HCT116 (cell line): ENCODE data around the gene S1PR1. TPM values are rescaled to one million over a fixed set of nuclear protein-coding genes. Genes with fewer than 3 reads are reported as not detected.

Experiments
- ATAC-seq: fragments of 200-7000 bp; cut with Tn5 transposase; 2 replicates; pipeline ENCODE4 v1.9.1; 2020; ENCODE audit warnings: mild to moderate bottlenecking, moderate library complexity
- BruUV-seq: library from RNA; stranded (reverse); fragments of 400-500 nt; replicated peaks from 2 replicates; lab custom pipeline; 2021; lab: Mats Ljungman, UMichigan
- CTCF ChIA-PET: fragments of 300-600 bp; sonication (Branson Sonifier 250); formaldehyde crosslinking; loops from one replicate; lab custom pipeline; 2021; ENCODE audit warnings: antibody characterized with exemption; lab: Charles Lee
- POLR2A ChIA-PET: fragments of 300-600, 350-600 bp; sonication (Branson Sonifier 250); formaldehyde crosslinking; loops from one replicate; lab custom pipeline; 2021; ENCODE audit warnings: antibody characterized with exemption; lab: Charles Lee
- RAD21 ChIA-PET, 2 experiments: fragments of 300-600 bp; sonication (Branson Sonifier 250); formaldehyde crosslinking; loops; one replicate each; lab custom pipeline; 2023; ENCODE audit warnings: low total read pairs in 2 of 2; ENCODE audit not compliant: uncharacterized antibody in 2 of 2, unreplicated experiment in 2 of 2, low non-redundant PET in 1 of 2; lab: Charles Lee
- DNase-seq: peaks from one replicate; pipeline ENCODE4 v3.0.0-alpha.2; 2010; ENCODE audit warnings: low read depth, low spot score
- H2AFZ ChIP-seq: fragments of 200-600 bp; shearing (Covaris generic), sonication (generic); 2 replicates; pipeline ENCODE4 v1.6.1; 2017; ENCODE audit warnings: low read depth, mixed run types, mixed read lengths, antibody characterized with exemption, low read length; ENCODE audit not compliant: poor library complexity, severe bottlenecking
- H3K27ac ChIP-seq: 2 replicates; pipeline ENCODE4 v1.5.1; 2012; ENCODE audit warnings: low read depth, low read length
- H3K27me3 ChIP-seq: fragments of 200-600 bp; sonication (generic); 2 replicates; pipeline ENCODE4 v1.6.1; 2016; ENCODE audit warnings: mixed run types, low read length, mixed read lengths; ENCODE audit not compliant: insufficient read depth
- H3K36me3 ChIP-seq, 2 experiments: fragments of 200-500 bp in 1 of 2; fragments of 200-600 bp in 1 of 2; sonication (Bioruptor generic) in 1 of 2; sonication (generic) in 1 of 2; 2 replicates each; pipeline versions ENCODE4 v1.5.1 to v1.6.1; 2014 to 2016; ENCODE audit warnings: low read length in 2 of 2, inconsistent platforms in 1 of 2, mixed read lengths in 1 of 2, mixed run types in 1 of 2; ENCODE audit not compliant: insufficient read depth in 2 of 2, control insufficient read depth in 1 of 2
- H3K4me1 ChIP-seq, 2 experiments: fragments of 200-600 bp in 1 of 2; sonication (generic) in 1 of 2; 2 replicates each; pipeline versions ENCODE4 v1.5.1 to v1.6.1; 2012 to 2017; ENCODE audit warnings: low read length in 2 of 2, inconsistent platforms in 1 of 2, mild to moderate bottlenecking in 1 of 2, mixed read lengths in 1 of 2, mixed run types in 1 of 2, moderate library complexity in 1 of 2; ENCODE audit not compliant: insufficient read depth in 2 of 2, control insufficient read depth in 1 of 2
- H3K4me2 ChIP-seq: fragments of 200-600 bp; sonication (generic); 2 replicates; pipeline ENCODE4 v1.6.1; 2017; ENCODE audit warnings: mixed run types, low read length, mixed read lengths
- H3K4me3 ChIP-seq, 2 experiments: fragments of 200-600 bp in 1 of 2; sonication (generic) in 1 of 2; replicated peaks in 1 of 2; 2 replicates each; pipeline ENCODE4 v1.5.1; 2011 to 2016; ENCODE audit warnings: low read length in 2 of 2, control low read depth in 1 of 2, low read depth in 1 of 2, mild to moderate bottlenecking in 1 of 2, mixed read lengths in 1 of 2, mixed run types in 1 of 2
- H3K79me2 ChIP-seq: fragments of 200-600 bp; sonication (generic); 2 replicates; pipeline ENCODE4 v1.6.1; 2017; ENCODE audit warnings: mild to moderate bottlenecking, mixed run types, low read length, moderate library complexity, mixed read lengths; ENCODE audit not compliant: insufficient read depth
- H3K9ac ChIP-seq: fragments of 200-600 bp; sonication (generic); 2 replicates; pipeline ENCODE4 v1.6.1; 2016; ENCODE audit warnings: low read length, mixed read lengths
- H3K9me2 ChIP-seq: fragments of 200-600 bp; sonication (generic), shearing (Covaris generic); 2 replicates; pipeline ENCODE4 v1.6.1; 2017; ENCODE audit warnings: mixed run types, mild to moderate bottlenecking, moderate library complexity; ENCODE audit not compliant: insufficient read depth
- H3K9me3 ChIP-seq, 2 experiments: fragments of 200-500 bp in 1 of 2; fragments of 200-600 bp in 1 of 2; sonication (Bioruptor generic) in 1 of 2; sonication (generic) in 1 of 2; 2 replicates each; pipeline ENCODE4 v1.6.1; 2014 to 2017; ENCODE audit warnings: low read length in 2 of 2, mixed read lengths in 2 of 2, inconsistent platforms in 1 of 2, low read depth in 1 of 2, mild to moderate bottlenecking in 1 of 2, mixed run types in 1 of 2, moderate library complexity in 1 of 2; ENCODE audit not compliant: control insufficient read depth in 1 of 2, insufficient read depth in 1 of 2
- H4K20me1 ChIP-seq: fragments of 200-600 bp; sonication (generic), shearing (Covaris generic); 2 replicates; pipeline ENCODE4 v1.6.1; 2017; ENCODE audit warnings: mixed run types, mild to moderate bottlenecking, moderate library complexity; ENCODE audit not compliant: insufficient read depth
- CBX3 ChIP-seq: IDR thresholded peaks from 2 replicates; pipeline ENCODE4 v1.6.1; 2012; ENCODE audit warnings: low read depth
- EGR1 ChIP-seq: IDR thresholded peaks from 2 replicates; pipeline ENCODE4 v1.6.1; 2012; ENCODE audit warnings: low read depth
- ELF1 ChIP-seq: IDR thresholded peaks from 2 replicates; pipeline ENCODE4 v1.6.1; 2012; ENCODE audit warnings: low read depth, borderline replicate concordance
- EZH2 ChIP-seq: fragments of 200-600 bp; sonication (generic); IDR thresholded peaks from 2 replicates; pipeline ENCODE4 v1.6.1; 2017; ENCODE audit warnings: antibody characterized with exemption, mixed run types
- EZH2phosphoT487 ChIP-seq: fragments of 200-600 bp; IDR thresholded peaks from 2 replicates; pipeline ENCODE4 v1.6.1; 2018; ENCODE audit warnings: antibody characterized with exemption, borderline replicate concordance
- JUND ChIP-seq: IDR thresholded peaks from 2 replicates; pipeline ENCODE4 v1.6.1; 2012
- SRF ChIP-seq: IDR thresholded peaks from 2 replicates; pipeline ENCODE4 v1.6.1; 2012; ENCODE audit warnings: low read depth
- TCF7L2 ChIP-seq: IDR thresholded peaks from 2 replicates; pipeline ENCODE4 v1.7.0; 2011; ENCODE audit warnings: borderline replicate concordance, inconsistent platforms; ENCODE audit not compliant: insufficient read depth, insufficient read length; ENCODE audit errors: extremely low read depth
- ZFX ChIP-seq: fragments of 450-650 bp; IDR thresholded peaks from 2 replicates; pipeline ENCODE4 v1.6.1; 2017
- intact Hi-C: fragments of 100-400 bp; cut with micrococcal nuclease; formaldehyde crosslinking; loops from 2 replicates; pipeline ENCODE4 v1.10.0; 2022
- total RNA-seq: library from RNA; stranded (reverse); gene quantifications from one replicate; pipeline ENCODE4 v1.2.1, GENCODE V29; 2021; ENCODE audit not compliant: unreplicated experiment
- TF ChIP-seq, protein P1 (sequence below): IDR thresholded peaks from 2 replicates; pipeline ENCODE4 v1.6.1; 2012; ENCODE audit warnings: low read depth
- TF ChIP-seq, protein P2 (sequence below): IDR thresholded peaks from 2 replicates; pipeline ENCODE4 v1.6.1; 2011; ENCODE audit warnings: mild to moderate bottlenecking, low read length, moderate library complexity; ENCODE audit not compliant: insufficient replicate concordance; ENCODE audit errors: extremely low read depth
- TF ChIP-seq, protein P3 (sequence below): IDR thresholded peaks from 2 replicates; pipeline ENCODE4 v1.6.1; 2012

S1PR1 gene
- total RNA-seq, 1 experiment from 2014 or later, result 0.61 TPM

DNA sequence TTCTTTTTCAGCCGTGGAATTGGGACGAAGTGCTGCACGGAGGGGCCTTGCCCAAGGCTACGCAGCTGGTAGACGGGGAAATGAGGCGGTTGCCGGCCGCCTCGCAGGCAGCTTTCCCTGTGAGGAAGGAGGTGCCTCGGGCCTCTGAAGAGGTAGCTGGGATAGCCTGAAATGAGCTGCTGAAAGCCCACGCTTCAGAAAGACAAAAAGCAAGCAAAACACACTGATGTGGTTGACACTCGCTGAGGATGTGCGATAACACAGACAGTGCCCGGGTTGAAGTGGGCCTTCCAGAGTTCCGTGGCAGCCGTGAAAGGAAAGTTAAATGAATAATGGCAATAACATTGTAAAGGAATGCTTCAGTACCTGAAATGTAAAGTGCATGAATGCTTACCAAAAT, 47.2 kb downstream of the S1PR1 start:
- no peak overlapping the region for H3K9ac ChIP-seq
- H3K27ac ChIP-seq, result no peak overlapping the region
- intact Hi-C loops, result loop anchor here (10.0 kb wide), 1 partner anchor 259 kb away; the partner anchor contains the start of gene DPH5
- CTCF ChIA-PET, result no interaction called here
- no peaks in the 10 kb centered on the region for H3K9me2 ChIP-seq
- H3K4me1 ChIP-seq, result peaks cover 0 to 3% of the 10 kb centered on the region in 2 experiments; a peak in 1 of 4 replicates
- no peaks in the 10 kb centered on the region for H3K36me3 ChIP-seq
- no peak overlapping the region for H2AFZ ChIP-seq
- POLR2A ChIA-PET, result no interaction called here
- no peak for DNase-seq
- no peaks in the 10 kb centered on the region for H3K9me3 ChIP-seq
- no peaks in the 10 kb centered on the region for H3K79me2 ChIP-seq
- no peak for TF ChIP-seq EZH2
- TF ChIP-seq SRF, result no peak
- TF ChIP-seq, protein P1, sequence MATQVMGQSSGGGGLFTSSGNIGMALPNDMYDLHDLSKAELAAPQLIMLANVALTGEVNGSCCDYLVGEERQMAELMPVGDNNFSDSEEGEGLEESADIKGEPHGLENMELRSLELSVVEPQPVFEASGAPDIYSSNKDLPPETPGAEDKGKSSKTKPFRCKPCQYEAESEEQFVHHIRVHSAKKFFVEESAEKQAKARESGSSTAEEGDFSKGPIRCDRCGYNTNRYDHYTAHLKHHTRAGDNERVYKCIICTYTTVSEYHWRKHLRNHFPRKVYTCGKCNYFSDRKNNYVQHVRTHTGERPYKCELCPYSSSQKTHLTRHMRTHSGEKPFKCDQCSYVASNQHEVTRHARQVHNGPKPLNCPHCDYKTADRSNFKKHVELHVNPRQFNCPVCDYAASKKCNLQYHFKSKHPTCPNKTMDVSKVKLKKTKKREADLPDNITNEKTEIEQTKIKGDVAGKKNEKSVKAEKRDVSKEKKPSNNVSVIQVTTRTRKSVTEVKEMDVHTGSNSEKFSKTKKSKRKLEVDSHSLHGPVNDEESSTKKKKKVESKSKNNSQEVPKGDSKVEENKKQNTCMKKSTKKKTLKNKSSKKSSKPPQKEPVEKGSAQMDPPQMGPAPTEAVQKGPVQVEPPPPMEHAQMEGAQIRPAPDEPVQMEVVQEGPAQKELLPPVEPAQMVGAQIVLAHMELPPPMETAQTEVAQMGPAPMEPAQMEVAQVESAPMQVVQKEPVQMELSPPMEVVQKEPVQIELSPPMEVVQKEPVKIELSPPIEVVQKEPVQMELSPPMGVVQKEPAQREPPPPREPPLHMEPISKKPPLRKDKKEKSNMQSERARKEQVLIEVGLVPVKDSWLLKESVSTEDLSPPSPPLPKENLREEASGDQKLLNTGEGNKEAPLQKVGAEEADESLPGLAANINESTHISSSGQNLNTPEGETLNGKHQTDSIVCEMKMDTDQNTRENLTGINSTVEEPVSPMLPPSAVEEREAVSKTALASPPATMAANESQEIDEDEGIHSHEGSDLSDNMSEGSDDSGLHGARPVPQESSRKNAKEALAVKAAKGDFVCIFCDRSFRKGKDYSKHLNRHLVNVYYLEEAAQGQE, result no peak
- no peak for TF ChIP-seq EGR1
- TF ChIP-seq ZFX, result no peak
- no peak for TF ChIP-seq ELF1
- TF ChIP-seq, protein P2, sequence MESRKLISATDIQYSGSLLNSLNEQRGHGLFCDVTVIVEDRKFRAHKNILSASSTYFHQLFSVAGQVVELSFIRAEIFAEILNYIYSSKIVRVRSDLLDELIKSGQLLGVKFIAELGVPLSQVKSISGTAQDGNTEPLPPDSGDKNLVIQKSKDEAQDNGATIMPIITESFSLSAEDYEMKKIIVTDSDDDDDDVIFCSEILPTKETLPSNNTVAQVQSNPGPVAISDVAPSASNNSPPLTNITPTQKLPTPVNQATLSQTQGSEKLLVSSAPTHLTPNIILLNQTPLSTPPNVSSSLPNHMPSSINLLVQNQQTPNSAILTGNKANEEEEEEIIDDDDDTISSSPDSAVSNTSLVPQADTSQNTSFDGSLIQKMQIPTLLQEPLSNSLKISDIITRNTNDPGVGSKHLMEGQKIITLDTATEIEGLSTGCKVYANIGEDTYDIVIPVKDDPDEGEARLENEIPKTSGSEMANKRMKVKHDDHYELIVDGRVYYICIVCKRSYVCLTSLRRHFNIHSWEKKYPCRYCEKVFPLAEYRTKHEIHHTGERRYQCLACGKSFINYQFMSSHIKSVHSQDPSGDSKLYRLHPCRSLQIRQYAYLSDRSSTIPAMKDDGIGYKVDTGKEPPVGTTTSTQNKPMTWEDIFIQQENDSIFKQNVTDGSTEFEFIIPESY, result no peak
- no peak for TF ChIP-seq JUND
- TF ChIP-seq TCF7L2, result no peak
- TF ChIP-seq CBX3, result no peak
- no peak for TF ChIP-seq EZH2phosphoT487
- TF ChIP-seq, protein P3, sequence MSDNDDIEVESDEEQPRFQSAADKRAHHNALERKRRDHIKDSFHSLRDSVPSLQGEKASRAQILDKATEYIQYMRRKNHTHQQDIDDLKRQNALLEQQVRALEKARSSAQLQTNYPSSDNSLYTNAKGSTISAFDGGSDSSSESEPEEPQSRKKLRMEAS, result no peak
- BruUV-seq, result no TSS peak
- no peak for ATAC-seq
- RAD21 ChIA-PET, result no interaction called here
- H3K27me3 ChIP-seq, result peaks cover 9% of the 10 kb centered on the region; the same call in 1 of the 2 replicates
- H4K20me1 ChIP-seq, result no peaks in the 10 kb centered on the region
- H3K4me2 ChIP-seq, result no peak overlapping the region
- no peak overlapping the region for H3K4me3 ChIP-seq
